ENCODE measurements around the gene ADAMTS10. TPM values are rescaled to one million over a fixed set of nuclear protein-coding genes. Genes with fewer than 3 reads are reported as not detected.

The ADAMTS10 gene
- total RNA-seq, 1 experiment from 2014 or later: 10.2 TPM

GRCh38 chr19:8629996-8630683 lies 19.6 kb upstream of the ADAMTS10 start, which contains the start of gene NFILZ:
TSS of gene NFILZ (plus strand) at chr19:8630633. CDS start at chr19:8676766, 46,133 bp downstream.
- ATAC-seq (no peak), DNase-seq (ENCODE audit: low read depth, low spot score) (no peak)
- ChIA-PET POLR2A (no interaction called here), RAD21 (ENCODE audit: low non-redundant PET in 1 of 2, low total read pairs in 2 of 2, uncharacterized antibody in 2 of 2, unreplicated experiment in 2 of 2) (no interaction called here), CTCF (interaction anchor here (1.2 to 1.4 kb wide), 2 partner anchors 12 to 24 kb away, joined by 3 to 4 read pairs; no protein-coding TSS in a partner anchor)
- no TSS peak for BruUV-seq (replicated peaks)
- no peak within 1 kb of the TSS for H3K4me2 ChIP-seq (ENCODE audit: low read length)
- intact Hi-C loops (cut with micrococcal nuclease): no loop called here
- no peak within 1 kb of the TSS for H3K9ac ChIP-seq (ENCODE audit: low read length)
- no peaks in the 10 kb centered on the region for H3K27me3 ChIP-seq (ENCODE audit: insufficient read depth, low read length)
- H3K36me3 ChIP-seq (ENCODE audit: control insufficient read depth in 1 of 2, insufficient read depth in 2 of 2, low read length in 2 of 2): no peaks in the 10 kb centered on the region
- H3K27ac ChIP-seq (ENCODE audit: low read depth, low read length): no peak within 1 kb of the TSS
- TF ChIP-seq ELF1 (IDR thresholded peaks at IDR 0.05; ENCODE audit: borderline replicate concordance, low read depth) (no peak), JUND (IDR thresholded peaks at IDR 0.05) (no peak), ZFX (IDR thresholded peaks at IDR 0.05) (no peak), CEBPB (IDR thresholded peaks at IDR 0.05; ENCODE audit: low read depth) (no peak), ZBTB33 (IDR thresholded peaks at IDR 0.05; ENCODE audit: extremely low read depth, insufficient replicate concordance, low read length) (no peak), EGR1 (IDR thresholded peaks at IDR 0.05; ENCODE audit: low read depth) (no peak), FOSL1 (IDR thresholded peaks at IDR 0.05; ENCODE audit: low read depth) (no peak), YY1 (IDR thresholded peaks at IDR 0.05; ENCODE audit: extremely low read depth, insufficient replicate concordance, low read depth, low read length) (no peak), POLR2AphosphoS5 (IDR thresholded peaks at IDR 0.05; ENCODE audit: low read depth, low read length) (no peak), ZNF274 (IDR thresholded peaks at IDR 0.05; ENCODE audit: low read depth, low read length) (no peak), SIN3A (IDR thresholded peaks at IDR 0.05; ENCODE audit: low read depth) (no peak), POLR2A (IDR thresholded peaks at IDR 0.05; ENCODE audit: borderline replicate concordance, extremely low read depth, insufficient read depth, insufficient read length) (no peak)
- H3K79me2 ChIP-seq (ENCODE audit: insufficient read depth, low read length): no peaks in the 10 kb centered on the region
- H3K9me2 ChIP-seq (ENCODE audit: insufficient read depth): no peaks in the 10 kb centered on the region
- no peak within 1 kb of the TSS for H3K4me3 ChIP-seq (replicated peaks in 1 of 2; ENCODE audit: low read depth in 1 of 2, low read length in 2 of 2)
- no peak within 1 kb of the TSS for H2AFZ ChIP-seq (ENCODE audit: low read depth, low read length, poor library complexity, severe bottlenecking)
- H3K4me1 ChIP-seq (ENCODE audit: control insufficient read depth in 1 of 2, insufficient read depth in 2 of 2, low read length in 2 of 2): no peaks in the 10 kb centered on the region
- H4K20me1 ChIP-seq (ENCODE audit: insufficient read depth): no peaks in the 10 kb centered on the region
- no peaks in the 10 kb centered on the region for H3K9me3 ChIP-seq (ENCODE audit: control insufficient read depth in 1 of 2, insufficient read depth in 1 of 2, low read depth in 1 of 2, low read length in 2 of 2)
